ENCODE results near the gene TMEM248. TPM values are rescaled to one million over a fixed set of nuclear protein-coding genes. Genes with fewer than 3 reads are reported as not detected.
A peak's percentile ranks its signal among the peaks of the same experiment; 100 is the strongest.

Gene TMEM248
- total and polyA plus RNA-seq, 2 experiments from 2014 or later = 40.2 to 73.7 TPM

DNA sequence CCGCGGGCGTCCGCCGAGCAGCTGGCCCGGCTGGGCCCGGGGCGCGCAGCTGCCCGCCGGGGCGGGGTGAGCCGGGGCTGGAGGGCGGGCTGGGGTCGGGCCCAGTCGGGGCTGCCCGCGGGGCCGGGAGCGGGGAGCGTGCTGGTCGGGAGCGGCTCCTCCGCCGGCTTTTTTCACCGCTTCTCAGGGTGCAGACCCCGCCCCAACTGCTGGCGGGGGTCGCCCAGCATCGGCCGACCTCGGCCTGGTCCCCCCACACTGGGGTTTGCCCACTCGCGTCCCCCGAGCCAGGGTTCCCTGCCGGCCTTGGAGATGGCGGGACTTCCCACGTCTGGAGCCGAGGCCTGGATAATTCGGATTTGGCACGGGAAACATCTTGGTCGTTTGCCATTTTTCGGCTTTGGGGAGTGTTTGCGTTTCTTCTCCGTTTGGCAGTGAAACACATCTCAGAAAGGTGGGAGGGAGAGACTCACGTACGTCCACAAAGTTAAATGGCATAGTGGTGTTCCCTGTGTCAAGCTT, 432 bp downstream of the TMEM248 start:
- H3K4me1 ChIP-seq (ENCODE audit: insufficient read depth) = peaks cover 8% of the 10 kb centered on the region
- no peaks in the 10 kb centered on the region for H3K27me3 ChIP-seq (ENCODE audit: insufficient read depth)
- H3K4me2 ChIP-seq = peak overlapping the region; percentile 96
- peak; percentile 80 for ATAC-seq
- peak overlapping the region; percentile 42; the same call in 1 of the 2 replicates for H3K27ac ChIP-seq (ENCODE audit: low read depth)
- peak overlapping the region; percentile 85; the same call in 1 of the 2 replicates for H2AFZ ChIP-seq
- no peaks in the 10 kb centered on the region for H3K27me3 Mint-ChIP-seq (ENCODE audit: insufficient read depth, low read depth, poor library complexity)
- H3F3A ChIP-seq (replicated peaks; ENCODE audit: low read depth) = peaks cover 7% of the 10 kb centered on the region; the same call in 1 of the 2 replicates
- peak overlapping the region; percentile 81 for H3K4me3 ChIP-seq
- H3K9me2 ChIP-seq (ENCODE audit: insufficient read depth) = no peaks in the 10 kb centered on the region
- TF ChIP-seq EZH2 (IDR thresholded peaks at IDR 0.05; ENCODE audit: low read depth, unreplicated experiment) (no peak), ZNF331 (CRISPR knock-in tag; IDR thresholded peaks at IDR 0.05; ENCODE audit: low read depth) (no peak), ZNF462 (CRISPR knock-in tag; IDR thresholded peaks at IDR 0.05) (no peak), EZH2phosphoT487 (IDR thresholded peaks at IDR 0.05; ENCODE audit: unreplicated experiment) (no peak), CREB1 (CRISPR knock-in tag; IDR thresholded peaks at IDR 0.05; ENCODE audit: low read depth) (no peak), JUNB (IDR thresholded peaks at IDR 0.05; ENCODE audit: unreplicated experiment) (no peak), NANOG (IDR thresholded peaks at IDR 0.05; ENCODE audit: borderline replicate concordance) (no peak), STAT1 (IDR thresholded peaks at IDR 0.05; ENCODE audit: unreplicated experiment) (no peak), ZNF114 (CRISPR knock-in tag; IDR thresholded peaks at IDR 0.05) (no peak)
- TF ChIP-seq, protein P1, sequence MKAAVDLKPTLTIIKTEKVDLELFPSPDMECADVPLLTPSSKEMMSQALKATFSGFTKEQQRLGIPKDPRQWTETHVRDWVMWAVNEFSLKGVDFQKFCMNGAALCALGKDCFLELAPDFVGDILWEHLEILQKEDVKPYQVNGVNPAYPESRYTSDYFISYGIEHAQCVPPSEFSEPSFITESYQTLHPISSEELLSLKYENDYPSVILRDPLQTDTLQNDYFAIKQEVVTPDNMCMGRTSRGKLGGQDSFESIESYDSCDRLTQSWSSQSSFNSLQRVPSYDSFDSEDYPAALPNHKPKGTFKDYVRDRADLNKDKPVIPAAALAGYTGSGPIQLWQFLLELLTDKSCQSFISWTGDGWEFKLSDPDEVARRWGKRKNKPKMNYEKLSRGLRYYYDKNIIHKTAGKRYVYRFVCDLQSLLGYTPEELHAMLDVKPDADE (IDR thresholded peaks at IDR 0.05) = no peak
- TF ChIP-seq, protein P2, sequence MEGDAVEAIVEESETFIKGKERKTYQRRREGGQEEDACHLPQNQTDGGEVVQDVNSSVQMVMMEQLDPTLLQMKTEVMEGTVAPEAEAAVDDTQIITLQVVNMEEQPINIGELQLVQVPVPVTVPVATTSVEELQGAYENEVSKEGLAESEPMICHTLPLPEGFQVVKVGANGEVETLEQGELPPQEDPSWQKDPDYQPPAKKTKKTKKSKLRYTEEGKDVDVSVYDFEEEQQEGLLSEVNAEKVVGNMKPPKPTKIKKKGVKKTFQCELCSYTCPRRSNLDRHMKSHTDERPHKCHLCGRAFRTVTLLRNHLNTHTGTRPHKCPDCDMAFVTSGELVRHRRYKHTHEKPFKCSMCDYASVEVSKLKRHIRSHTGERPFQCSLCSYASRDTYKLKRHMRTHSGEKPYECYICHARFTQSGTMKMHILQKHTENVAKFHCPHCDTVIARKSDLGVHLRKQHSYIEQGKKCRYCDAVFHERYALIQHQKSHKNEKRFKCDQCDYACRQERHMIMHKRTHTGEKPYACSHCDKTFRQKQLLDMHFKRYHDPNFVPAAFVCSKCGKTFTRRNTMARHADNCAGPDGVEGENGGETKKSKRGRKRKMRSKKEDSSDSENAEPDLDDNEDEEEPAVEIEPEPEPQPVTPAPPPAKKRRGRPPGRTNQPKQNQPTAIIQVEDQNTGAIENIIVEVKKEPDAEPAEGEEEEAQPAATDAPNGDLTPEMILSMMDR (conservative IDR thresholded peaks at IDR 0.05; ENCODE audit: low read depth in 2 of 2) = no peak
- TF ChIP-seq, protein P3, sequence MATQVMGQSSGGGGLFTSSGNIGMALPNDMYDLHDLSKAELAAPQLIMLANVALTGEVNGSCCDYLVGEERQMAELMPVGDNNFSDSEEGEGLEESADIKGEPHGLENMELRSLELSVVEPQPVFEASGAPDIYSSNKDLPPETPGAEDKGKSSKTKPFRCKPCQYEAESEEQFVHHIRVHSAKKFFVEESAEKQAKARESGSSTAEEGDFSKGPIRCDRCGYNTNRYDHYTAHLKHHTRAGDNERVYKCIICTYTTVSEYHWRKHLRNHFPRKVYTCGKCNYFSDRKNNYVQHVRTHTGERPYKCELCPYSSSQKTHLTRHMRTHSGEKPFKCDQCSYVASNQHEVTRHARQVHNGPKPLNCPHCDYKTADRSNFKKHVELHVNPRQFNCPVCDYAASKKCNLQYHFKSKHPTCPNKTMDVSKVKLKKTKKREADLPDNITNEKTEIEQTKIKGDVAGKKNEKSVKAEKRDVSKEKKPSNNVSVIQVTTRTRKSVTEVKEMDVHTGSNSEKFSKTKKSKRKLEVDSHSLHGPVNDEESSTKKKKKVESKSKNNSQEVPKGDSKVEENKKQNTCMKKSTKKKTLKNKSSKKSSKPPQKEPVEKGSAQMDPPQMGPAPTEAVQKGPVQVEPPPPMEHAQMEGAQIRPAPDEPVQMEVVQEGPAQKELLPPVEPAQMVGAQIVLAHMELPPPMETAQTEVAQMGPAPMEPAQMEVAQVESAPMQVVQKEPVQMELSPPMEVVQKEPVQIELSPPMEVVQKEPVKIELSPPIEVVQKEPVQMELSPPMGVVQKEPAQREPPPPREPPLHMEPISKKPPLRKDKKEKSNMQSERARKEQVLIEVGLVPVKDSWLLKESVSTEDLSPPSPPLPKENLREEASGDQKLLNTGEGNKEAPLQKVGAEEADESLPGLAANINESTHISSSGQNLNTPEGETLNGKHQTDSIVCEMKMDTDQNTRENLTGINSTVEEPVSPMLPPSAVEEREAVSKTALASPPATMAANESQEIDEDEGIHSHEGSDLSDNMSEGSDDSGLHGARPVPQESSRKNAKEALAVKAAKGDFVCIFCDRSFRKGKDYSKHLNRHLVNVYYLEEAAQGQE (IDR thresholded peaks at IDR 0.05; ENCODE audit: unreplicated experiment) = no peak
- peaks cover 11% of the 10 kb centered on the region; the same call in 2 of the 3 replicates for H3K4me1 Mint-ChIP-seq
- peak overlapping the region; percentile 50 for H3K27ac Mint-ChIP-seq
- H3K36me3 Mint-ChIP-seq (ENCODE audit: low read depth) = peaks cover 4% of the 10 kb centered on the region; the same call in 2 of the 3 replicates
- peak; percentile 48 for DNase-seq (ENCODE audit: low spot score)
- H4K20me1 ChIP-seq (replicated peaks; ENCODE audit: insufficient read depth) = peaks cover 11% of the 10 kb centered on the region
- peaks cover 59% of the 10 kb centered on the region for H3K79me2 ChIP-seq (replicated peaks; ENCODE audit: insufficient read depth)
- 0 out of 3 replicates have a peak, but pooled peaks cover 3% of the 10 kb centered on the region for H3K9me3 Mint-ChIP-seq
- H3K36me3 ChIP-seq (ENCODE audit: insufficient read depth) = no peaks in the 10 kb centered on the region
- peak overlapping the region; percentile 85 for H3K4me3 Mint-ChIP-seq
